Effector CD4-positive, alpha-beta T cell (primary cell): ENCODE results near the gene SPEF2.

Experiments
- DNase-seq: peaks from one replicate; pipeline ENCODE4 v3.0.0-alpha.2; 2020

SPEF2 gene

GRCh38 chr5:35736280-35736679 is 118.6 kb downstream of the SPEF2 start:
- no peak for DNase-seq

- DNase-seq = no peak
Observed at GRCh38 chr5:35741126-35741716, 123.6 kb downstream of the SPEF2 start.

DNA sequence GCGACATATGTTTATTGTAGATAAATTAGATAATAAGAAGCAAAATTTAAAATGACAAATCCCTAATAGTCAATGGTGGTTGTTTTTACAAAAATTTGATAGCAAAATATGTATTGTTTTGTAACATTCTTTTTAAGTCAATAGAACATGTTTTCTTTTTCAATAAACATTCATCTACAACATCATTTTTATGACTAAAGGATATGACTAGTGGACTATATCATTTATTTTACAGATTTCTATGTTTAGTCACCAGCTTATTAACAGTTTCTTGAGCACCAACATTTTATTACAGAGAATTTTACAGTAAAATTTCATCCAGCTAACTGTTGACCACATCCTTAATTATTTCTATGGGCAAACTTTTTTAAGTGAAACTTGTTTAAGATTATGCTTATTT is 124.3 kb downstream of the SPEF2 start:
- DNase-seq = no peak

- DNase-seq = no peak
Observed at GRCh38 chr5:35743644-35744043, 126.0 kb downstream of the SPEF2 start.

GRCh38 chr5:35745193-35745592 is 127.5 kb downstream of the SPEF2 start:
- no peak for DNase-seq

GRCh38 chr5:35745660-35746059 is 128.0 kb downstream of the SPEF2 start:
- DNase-seq = no peak

- no peak for DNase-seq
Observed at GRCh38 chr5:35752012-35752411, 134.3 kb downstream of the SPEF2 start.

DNA sequence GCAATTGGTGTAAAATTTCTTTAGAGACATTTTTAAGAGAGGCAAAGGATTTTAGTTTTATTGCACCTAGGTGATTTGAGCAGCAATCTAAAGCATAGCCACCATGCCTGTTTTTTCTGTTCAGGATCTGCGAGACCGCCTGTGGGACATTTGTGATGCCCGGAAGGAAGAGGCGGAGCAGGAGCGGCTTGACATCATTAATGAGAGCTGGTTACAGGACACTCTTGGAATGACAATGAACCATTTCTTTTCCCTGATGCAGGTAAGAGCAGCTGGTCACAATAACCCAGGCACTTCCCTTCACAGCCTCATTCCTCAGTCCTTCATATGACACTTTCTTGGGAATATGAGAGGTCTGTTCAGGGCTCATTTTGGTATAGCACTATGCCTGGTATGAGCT is 135.8 kb downstream of the SPEF2 start:
- DNase-seq = no peak

- no peak for DNase-seq
Observed at GRCh38 chr5:35754481-35754880, 136.8 kb downstream of the SPEF2 start.

- DNase-seq = no peak
Observed at GRCh38 chr5:35755966-35756365, 138.3 kb downstream of the SPEF2 start.

DNA sequence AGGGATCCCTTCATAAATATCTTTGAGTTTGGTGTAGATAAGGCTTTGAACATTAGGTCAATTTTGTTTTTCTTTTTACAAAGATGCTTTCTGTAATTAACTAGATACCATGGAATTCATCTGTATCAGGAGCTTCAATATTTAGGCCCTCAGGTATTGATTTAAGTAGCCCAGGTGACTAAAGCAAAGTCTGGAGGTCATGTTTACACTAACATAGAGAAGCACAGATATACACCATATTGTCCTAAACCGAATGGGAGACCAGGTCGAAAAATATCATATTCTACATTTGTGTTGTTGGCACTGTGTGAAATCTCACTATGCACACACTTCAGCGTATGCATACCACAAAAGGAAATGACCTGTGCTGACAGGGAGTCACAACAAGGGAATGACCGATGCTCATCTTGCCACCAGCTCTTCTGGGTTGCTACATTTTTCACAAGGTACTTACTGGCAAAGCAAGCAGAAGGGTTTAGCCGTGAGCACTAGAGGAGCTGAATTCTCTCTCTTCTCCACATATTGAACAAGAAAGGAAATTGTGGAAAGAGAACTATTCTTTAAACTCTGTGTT is 140.6 kb downstream of the SPEF2 start:
- no peak for DNase-seq

DNA sequence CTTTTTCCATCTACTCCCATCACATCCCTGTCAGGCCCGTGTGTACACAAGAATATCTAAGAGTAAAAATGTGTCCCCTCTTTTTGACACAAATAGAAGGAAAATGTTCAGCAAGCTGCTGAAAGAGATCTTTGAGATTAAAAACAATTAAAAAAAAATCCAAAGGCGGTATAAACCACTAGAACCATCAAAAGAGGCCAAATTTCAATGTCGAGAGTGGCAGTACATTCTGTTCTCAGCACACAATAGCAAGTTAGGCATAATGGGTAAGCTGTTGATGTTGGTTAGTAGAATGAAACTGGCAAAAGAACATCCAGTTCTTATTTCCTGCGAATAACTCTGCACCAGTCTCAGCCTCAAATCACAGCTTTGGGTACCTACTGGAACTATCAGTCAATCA is 143.9 kb downstream of the SPEF2 start:
- no peak for DNase-seq

DNA sequence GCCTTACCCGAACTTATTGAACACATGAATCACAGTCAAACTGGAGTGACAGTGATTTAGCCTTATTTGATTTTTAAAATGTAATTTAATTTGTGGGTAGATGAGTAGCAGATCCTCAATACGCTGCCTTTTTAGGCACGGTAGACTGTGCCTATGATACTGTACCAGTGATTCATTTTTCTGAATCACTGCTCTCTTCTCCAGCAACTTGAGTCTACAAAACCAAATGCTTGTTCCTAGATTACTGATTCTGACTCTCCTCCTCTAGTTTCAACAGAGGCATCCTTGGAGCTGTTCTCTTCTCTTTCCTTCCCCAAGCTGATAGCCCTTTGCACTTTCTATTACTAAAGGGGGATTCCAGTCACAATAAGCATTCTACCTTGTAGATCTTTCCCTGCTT is 144.7 kb downstream of the SPEF2 start:
- no peak for DNase-seq

DNA sequence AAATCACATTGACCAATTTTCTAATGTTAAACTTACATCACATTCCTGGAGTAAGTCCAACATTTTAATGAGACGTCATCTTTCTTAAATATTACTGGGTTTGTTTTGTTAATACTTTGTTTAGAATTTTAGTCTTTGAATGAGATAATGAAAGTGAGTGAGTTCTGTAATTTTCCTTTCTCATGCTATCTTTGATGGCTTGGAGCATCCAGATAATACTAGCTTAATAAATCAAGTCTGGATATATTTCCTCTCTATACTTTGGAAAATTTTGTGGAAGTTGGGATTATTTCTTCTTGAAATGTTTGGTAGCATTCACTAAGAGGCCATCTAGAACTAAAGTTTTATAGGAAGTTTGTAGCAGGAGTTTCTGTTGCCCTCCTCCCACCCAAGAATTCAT is 148.3 kb downstream of the SPEF2 start:
- DNase-seq = no peak

DNA sequence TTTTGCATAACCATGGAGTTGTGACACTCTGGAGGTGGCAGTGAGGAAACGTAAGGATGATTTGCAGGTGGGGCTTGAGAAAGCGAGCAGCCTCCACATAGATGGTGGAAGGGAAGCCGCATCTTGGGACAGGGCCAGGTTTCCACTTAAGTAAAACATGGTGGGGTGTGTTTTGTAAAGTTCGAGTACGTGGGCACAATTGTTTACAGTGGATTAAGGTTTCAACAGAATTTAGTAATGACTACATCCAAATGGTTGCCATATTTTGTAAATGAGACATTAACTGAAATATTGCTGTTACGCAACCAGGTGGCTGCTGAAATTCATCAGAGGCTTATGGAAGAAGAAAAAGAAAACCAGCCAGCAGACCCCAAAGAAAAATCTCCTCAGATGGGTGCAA is 153.6 kb downstream of the SPEF2 start:
- DNase-seq = no peak

DNA sequence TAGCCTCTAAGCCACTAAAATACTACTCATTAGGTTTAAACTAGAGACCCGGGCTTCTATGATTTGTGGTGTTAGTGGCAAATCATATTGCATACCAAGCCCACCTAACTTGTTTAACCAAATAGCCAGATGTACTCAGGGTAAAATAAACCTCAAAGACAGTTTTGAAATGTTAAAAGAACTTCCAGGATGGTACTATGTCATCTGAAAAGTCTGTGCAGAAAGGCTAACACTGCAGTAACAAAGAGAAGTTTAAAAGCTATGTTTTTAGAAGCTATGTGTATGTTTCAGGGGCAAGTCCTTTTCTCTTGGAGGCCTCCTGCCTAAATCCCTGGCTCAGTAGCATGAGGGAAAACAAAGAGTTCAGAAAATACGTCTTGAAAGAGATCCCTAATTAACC is 154.2 kb downstream of the SPEF2 start:
- DNase-seq = no peak

DNA sequence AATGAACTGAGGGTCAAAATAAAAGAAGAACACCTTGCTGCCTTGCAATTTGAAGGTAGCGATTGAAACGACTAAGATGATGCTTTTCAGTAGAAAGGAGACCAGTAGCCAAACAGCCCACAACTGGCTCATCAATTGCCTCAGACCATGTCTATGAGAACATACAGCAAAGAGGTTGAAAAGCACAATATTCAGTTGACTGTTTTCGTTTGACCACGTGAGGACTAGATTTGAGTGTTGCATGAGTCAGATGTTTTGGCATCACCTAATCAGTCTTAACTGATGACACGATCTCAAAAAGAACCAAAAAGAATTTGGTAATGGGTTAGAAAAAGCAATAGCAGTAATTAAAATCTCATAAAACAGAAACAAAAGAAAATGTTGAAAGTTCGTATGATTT is 156.3 kb downstream of the SPEF2 start:
- DNase-seq = no peak

GRCh38 chr5:35776757-35777156 is 159.1 kb downstream of the SPEF2 start:
- no peak for DNase-seq

DNA sequence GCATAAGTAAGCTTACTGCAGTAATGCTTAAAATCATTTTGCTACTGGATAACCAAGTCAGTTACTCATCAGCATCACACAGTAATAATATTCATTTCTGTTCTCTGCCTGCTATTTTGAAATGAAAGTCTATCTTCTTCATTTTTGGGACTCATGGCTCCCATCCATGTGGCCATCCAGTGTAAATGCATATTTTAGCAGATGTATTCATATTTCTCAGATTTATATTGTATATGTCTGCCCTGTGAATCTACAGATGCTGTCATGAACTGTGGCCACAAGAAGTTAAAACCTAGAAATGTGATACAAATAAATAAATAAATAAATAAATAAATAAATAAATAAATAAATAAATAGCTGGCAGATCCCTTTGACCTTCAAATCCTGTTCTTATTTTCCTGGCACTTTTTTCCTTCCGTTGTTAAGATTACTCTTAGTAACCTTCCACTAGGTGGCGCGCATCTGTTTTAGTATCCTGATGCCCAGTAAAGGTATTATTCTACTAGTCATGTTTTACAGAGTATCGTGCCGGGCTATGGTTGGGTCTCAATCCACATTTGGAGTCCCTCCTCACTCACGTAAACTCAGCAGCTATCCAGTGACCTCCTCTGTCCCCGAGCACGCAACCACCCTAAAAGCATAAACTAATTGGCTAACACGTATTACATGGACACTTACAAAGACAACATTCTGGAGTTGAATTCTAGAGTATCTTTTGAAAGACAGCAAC is 159.9 kb downstream of the SPEF2 start:
- DNase-seq = peak; percentile 77

GRCh38 chr5:35778259-35778769 is 160.7 kb downstream of the SPEF2 start:
- no peak for DNase-seq

DNA sequence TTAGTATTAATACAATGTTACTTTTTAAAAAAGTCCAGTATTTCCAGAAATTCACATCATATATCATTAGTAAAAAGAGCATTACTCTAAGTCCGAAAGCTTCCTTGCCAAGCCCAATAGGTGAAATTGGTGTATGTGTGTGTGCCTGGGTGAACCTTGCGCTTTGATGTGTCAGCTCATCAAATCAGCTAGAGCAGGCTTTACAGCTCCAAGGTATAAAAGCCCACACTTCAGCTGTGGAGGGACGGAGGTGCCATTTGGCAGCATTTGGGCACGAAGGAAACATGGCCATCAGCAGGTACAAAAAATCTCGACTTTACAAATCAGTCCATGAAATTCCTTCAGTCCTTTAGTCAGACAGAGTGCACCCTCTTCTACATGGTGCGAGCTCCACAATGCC is 162.6 kb downstream of the SPEF2 start:
- DNase-seq = no peak

DNA sequence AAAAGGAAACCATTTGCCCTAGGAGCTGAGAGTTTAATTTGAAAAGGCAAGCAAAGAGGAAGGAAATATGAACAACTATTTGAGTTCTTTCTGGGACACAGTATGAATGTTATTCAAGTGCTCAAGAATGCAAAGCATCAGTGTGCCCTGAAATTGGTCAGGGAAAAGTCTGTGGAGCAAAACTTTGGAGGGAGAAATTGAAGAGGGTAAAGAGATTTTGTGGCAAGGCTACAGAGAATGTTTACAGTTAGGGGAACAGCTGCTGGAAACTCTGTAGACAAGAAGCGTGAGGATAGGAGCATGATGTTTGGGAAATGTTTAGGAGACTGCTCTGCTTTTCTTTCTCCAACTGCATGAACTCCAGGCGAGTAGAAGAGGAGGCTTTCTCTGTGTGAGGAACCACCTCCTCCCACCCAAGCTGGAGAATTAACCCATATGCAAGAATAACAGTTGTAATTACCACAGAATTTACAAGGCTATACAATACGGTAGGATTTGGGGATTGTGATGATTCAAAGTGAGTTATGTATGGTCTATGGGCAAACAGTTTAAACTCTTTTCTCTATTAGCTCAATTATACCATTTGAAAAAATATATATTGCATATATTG is 163.6 kb downstream of the SPEF2 start:
- DNase-seq = no peak

GRCh38 chr5:35783551-35783950 is 165.9 kb downstream of the SPEF2 start:
- no peak for DNase-seq

DNA sequence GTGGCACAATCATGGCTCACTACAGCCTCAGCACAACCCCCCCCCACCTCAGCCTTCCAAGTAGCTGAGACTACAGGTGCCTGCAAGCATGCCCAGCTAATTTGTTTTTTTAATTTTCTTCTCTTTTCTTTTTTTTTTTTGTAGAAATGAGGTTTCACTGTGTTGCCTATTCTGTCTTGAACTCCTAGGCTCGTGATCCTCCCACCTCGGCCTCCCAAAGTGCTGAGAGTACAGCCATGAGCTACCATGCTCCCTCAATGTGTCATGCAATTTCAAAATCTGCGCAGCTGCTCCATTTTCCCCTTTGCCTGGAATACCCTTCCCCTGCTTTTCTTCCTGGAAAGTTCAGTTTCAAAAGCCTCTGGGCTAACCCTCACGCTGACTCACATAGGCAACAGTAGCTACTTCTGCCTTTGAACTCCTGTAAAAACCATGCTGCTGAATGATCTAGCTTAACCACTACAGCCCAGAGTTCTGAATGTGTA is 168.0 kb downstream of the SPEF2 start:
- DNase-seq = no peak
